Nephron (organoid): ENCODE data around the gene SASH1.

ENCODE experiments used
- H3K27ac Mint-ChIP-seq, 3 experiments: 2 replicates each; pipeline ENCODE4 v1.8.0; 2020; ENCODE audit warnings: mixed read lengths in 3 of 3, mild to moderate bottlenecking in 2 of 3, moderate library complexity in 1 of 3
- H3K27me3 Mint-ChIP-seq: 2 replicates; pipeline ENCODE4 v1.8.0; 2021; ENCODE audit warnings: low read depth, mild to moderate bottlenecking, moderate library complexity, mixed read lengths
- H3K36me3 Mint-ChIP-seq: 2 replicates; pipeline ENCODE4 v1.8.0; 2020; ENCODE audit warnings: low read depth, mixed read lengths
- H3K4me1 Mint-ChIP-seq: 2 replicates; pipeline ENCODE4 v1.8.0; 2020; ENCODE audit warnings: mixed read lengths
- H3K4me3 Mint-ChIP-seq, 3 experiments: 2 replicates each; pipeline ENCODE4 v1.8.0; 2020; ENCODE audit warnings: mild to moderate bottlenecking in 3 of 3, mixed read lengths in 3 of 3, moderate library complexity in 2 of 3
- H3K9me3 Mint-ChIP-seq: 2 replicates; pipeline ENCODE4 v1.8.0; 2020; ENCODE audit warnings: mixed read lengths
- CTCF ChIP-seq, 3 experiments: fragments of 200-600 bp; sonication (generic); IDR thresholded peaks; one replicate each; pipeline ENCODE4 v1.5.0; 2021; ENCODE audit warnings: antibody characterized with exemption in 3 of 3; ENCODE audit not compliant: unreplicated experiment in 3 of 3

SASH1 gene

GRCh38 chr6:148590883-148591282 lies 248.2 kb downstream of the SASH1 start:
- H3K36me3 Mint-ChIP-seq: peaks cover 6% of the 10 kb centered on the region
- TF ChIP-seq CTCF (IDR thresholded peaks at IDR 0.05; ENCODE audit: unreplicated experiment in 3 of 3): no peak
- H3K4me3 Mint-ChIP-seq: no peak overlapping the region
- H3K9me3 Mint-ChIP-seq: peaks cover 31% of the 10 kb centered on the region
- no peak overlapping the region for H3K27ac Mint-ChIP-seq
- H3K27me3 Mint-ChIP-seq: no peaks in the 10 kb centered on the region
- H3K4me1 Mint-ChIP-seq: no peaks in the 10 kb centered on the region

GRCh38 chr6:148591656-148592055 lies 249.0 kb downstream of the SASH1 start:
- Mint-ChIP-seq H3K27ac (no peak overlapping the region), H3K4me3 (no peak overlapping the region), H3K36me3 (peaks cover 6% of the 10 kb centered on the region), H3K27me3 (no peaks in the 10 kb centered on the region), H3K4me1 (no peaks in the 10 kb centered on the region), H3K9me3 (peaks cover 23% of the 10 kb centered on the region)
- TF ChIP-seq CTCF (IDR thresholded peaks at IDR 0.05; ENCODE audit: unreplicated experiment in 3 of 3): no peak

GRCh38 chr6:148593130-148593812 lies 250.6 kb downstream of the SASH1 start:
- H3K36me3 Mint-ChIP-seq: peaks cover 2% of the 10 kb centered on the region
- no peak overlapping the region for H3K4me3 Mint-ChIP-seq
- no peak overlapping the region for H3K27ac Mint-ChIP-seq
- H3K4me1 Mint-ChIP-seq: no peaks in the 10 kb centered on the region
- TF ChIP-seq CTCF (IDR thresholded peaks at IDR 0.05; ENCODE audit: unreplicated experiment in 3 of 3): no peak
- no peaks in the 10 kb centered on the region for H3K27me3 Mint-ChIP-seq
- H3K9me3 Mint-ChIP-seq: peaks cover 14% of the 10 kb centered on the region

- Mint-ChIP-seq H3K9me3 (peaks cover 11% of the 10 kb centered on the region), H3K27ac (no peak overlapping the region), H3K36me3 (no peaks in the 10 kb centered on the region), H3K4me3 (no peak overlapping the region), H3K4me1 (no peaks in the 10 kb centered on the region), H3K27me3 (no peaks in the 10 kb centered on the region)
- no peak for TF ChIP-seq CTCF (IDR thresholded peaks at IDR 0.05; ENCODE audit: unreplicated experiment in 3 of 3)
Measured at GRCh38 chr6:148593813-148594170, 251.2 kb downstream of the SASH1 start.

GRCh38 chr6:148595550-148595949 lies 252.9 kb downstream of the SASH1 start:
- no peaks in the 10 kb centered on the region for H3K4me1 Mint-ChIP-seq
- TF ChIP-seq CTCF (IDR thresholded peaks at IDR 0.05; ENCODE audit: unreplicated experiment in 3 of 3): no peak
- H3K36me3 Mint-ChIP-seq: no peaks in the 10 kb centered on the region
- H3K4me3 Mint-ChIP-seq: no peak overlapping the region
- H3K27ac Mint-ChIP-seq: no peak overlapping the region
- H3K27me3 Mint-ChIP-seq: no peaks in the 10 kb centered on the region
- peaks cover 6% of the 10 kb centered on the region for H3K9me3 Mint-ChIP-seq

- Mint-ChIP-seq H3K9me3 (peaks cover 11% of the 10 kb centered on the region), H3K4me1 (no peaks in the 10 kb centered on the region), H3K27me3 (no peaks in the 10 kb centered on the region), H3K4me3 (no peak overlapping the region), H3K27ac (no peak overlapping the region), H3K36me3 (no peaks in the 10 kb centered on the region)
- TF ChIP-seq CTCF (IDR thresholded peaks at IDR 0.05; ENCODE audit: unreplicated experiment in 3 of 3): no peak
Measured at GRCh38 chr6:148596891-148597455, 254.3 kb downstream of the SASH1 start.
